Stimulated activated naive B cell treated with anti-CD40 and anti-IgM and Interleukin-4, amounts not matched to agents 10 μg/mL and 1 μg/mL and 100 μg/mL, for 72 hours (primary cell): ENCODE data around the gene TBC1D1.

ENCODE experiments used
- ATAC-seq, 2 donors: fragments of 150-1000 bp; cut with Tn5 transposase; replicated peaks; 2 replicates each; pipeline ENCODE4 v1.10.0; 2021; ENCODE audit warnings: moderate library complexity in 1 of 2
- DNase-seq: peaks from one replicate; pipeline ENCODE4 v3.0.0; 2021
- H3K27ac Mint-ChIP-seq: one replicate; pipeline ENCODE4 v1.8.0; 2022; ENCODE audit warnings: mild to moderate bottlenecking, mixed read lengths
- H3K27me3 Mint-ChIP-seq, 2 donors: one replicate each; pipeline ENCODE4 v1.8.0; 2022; ENCODE audit warnings: mixed read lengths in 2 of 2
- H3K36me3 Mint-ChIP-seq, 2 donors: one replicate each; pipeline ENCODE4 v1.8.0; 2022; ENCODE audit warnings: mixed read lengths in 2 of 2, mild to moderate bottlenecking in 1 of 2
- H3K4me1 Mint-ChIP-seq, 2 donors: one replicate each; pipeline ENCODE4 v1.8.0; 2022; ENCODE audit warnings: mixed read lengths in 2 of 2, mild to moderate bottlenecking in 1 of 2
- H3K4me3 Mint-ChIP-seq, 2 donors: one replicate each; pipeline ENCODE4 v1.8.0; 2022; ENCODE audit warnings: mild to moderate bottlenecking in 2 of 2, mixed read lengths in 2 of 2, moderate library complexity in 1 of 2
- H3K9me3 Mint-ChIP-seq, 2 donors: one replicate each; pipeline ENCODE4 v1.8.0; 2022; ENCODE audit warnings: mixed read lengths in 2 of 2, mild to moderate bottlenecking in 1 of 2

The TBC1D1 gene

DNA sequence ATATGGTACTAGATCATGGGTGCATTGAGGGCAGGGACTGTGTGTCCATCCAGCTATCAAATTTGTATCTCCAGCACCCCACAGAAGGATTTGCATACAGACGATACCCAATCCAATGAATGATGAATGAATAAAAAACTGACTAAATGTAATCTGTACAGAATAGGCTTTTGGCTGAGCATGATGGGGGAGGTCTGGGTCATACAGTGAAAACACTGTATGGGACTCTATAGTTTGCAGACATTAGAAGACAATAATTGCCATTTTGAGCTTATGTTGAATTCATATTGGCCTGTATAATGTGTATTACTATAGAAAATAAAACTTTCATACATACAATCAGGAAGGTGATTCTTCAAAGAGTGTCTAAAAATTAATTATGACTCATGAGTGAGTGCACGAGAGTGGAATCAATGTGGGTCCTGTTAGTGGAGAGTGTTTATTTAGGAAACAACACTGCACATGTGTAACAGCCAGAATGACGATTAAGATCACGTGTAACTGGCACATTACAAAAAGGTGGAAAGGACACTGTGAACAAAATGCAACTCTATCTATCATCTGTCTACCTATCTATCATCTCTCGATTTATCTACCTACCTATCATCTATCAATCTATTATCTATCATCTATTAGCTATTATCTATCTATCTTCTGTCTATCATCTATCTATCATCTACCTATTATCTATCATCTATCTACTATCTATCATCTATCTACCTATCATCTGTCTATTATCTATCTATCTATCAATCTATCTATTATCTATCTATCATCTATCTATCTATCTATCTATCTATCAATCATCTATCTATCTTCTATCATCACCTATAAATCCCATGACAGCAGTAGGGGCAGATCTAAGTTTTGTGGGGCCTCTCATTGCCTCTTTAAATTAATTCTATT is 270.6 kb downstream of the TBC1D1 start:
- Mint-ChIP-seq H3K4me1 (peaks cover 8 to 21% of the 10 kb centered on the region in 2 donors), H3K36me3 (peaks cover 0 to 4% of the 10 kb centered on the region in 2 donors), H3K9me3 (peaks cover 11% of the 10 kb centered on the region in 2 donors), H3K27me3 (peaks cover 0 to 12% of the 10 kb centered on the region in 2 donors), H3K4me3 (no peak overlapping the region), H3K27ac (peak overlapping the region; percentile 48)
- DNase-seq, result no peak
- peak in 1 of 2 donors; percentile 11 for ATAC-seq

DNA sequence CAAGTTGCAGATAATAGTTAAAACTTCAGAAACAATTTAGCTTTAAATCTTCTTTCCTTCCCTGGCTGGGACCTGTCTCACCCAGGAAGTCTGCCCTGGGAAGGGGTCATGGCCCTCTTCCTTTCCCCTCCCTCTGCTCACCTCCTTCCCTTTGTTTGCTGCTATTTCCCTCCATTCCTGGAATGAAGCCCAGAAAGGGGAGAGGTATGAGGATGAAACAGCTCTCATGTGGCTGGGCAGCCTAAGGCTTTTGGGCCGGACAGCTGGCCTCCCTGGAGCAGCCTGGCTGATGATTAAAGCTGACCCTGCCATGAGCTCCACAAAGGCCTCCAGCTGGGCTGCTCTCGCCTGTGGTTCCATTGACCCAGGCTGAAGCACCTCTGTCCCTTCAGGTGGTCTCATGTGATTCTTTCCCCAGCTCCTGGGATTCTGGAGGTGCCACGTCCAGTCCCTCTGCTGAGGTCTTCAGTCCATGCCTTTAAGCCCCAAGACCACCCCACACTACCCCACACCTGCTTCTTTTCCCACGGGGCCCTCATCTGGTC is 271.4 kb downstream of the TBC1D1 start:
- ATAC-seq, result no peak
- peaks cover 8 to 27% of the 10 kb centered on the region in 2 donors for H3K4me1 Mint-ChIP-seq

DNA sequence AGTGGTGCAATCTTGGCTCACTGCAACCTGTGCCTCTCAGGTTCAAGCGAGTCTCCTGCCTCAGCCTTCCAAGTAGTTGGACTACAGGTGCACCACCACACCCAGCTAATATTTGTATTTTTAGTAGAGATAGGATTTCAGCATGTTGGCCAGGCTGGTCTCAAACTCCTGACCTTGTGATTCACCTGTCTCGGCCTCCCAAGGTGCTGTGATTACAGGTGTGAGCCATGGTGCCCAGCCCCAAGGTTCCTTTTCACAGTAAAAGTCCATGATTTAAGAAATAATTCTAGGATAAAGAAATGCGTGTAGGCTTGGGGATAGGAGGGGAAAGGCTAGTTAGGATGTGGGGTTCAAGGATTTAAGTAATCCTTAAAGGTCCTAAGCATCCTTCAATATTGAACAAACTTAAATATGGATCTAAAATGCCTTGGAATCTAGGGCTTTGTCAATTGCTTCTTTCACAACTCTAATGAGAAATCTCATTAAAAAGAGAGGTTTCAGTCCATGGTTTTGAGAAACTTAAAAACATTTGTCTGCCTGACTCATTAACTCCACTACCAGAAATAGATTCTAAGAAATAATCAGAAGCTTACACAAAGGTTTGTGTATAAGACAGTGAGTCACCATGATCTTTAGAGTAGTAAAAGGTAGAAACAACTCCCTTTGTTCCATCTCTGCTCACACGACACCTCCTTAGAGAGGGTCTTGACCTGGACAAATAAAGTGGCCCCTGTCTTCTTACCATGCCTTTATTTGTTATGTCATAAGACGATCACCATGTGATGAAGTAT is 272.5 kb downstream of the TBC1D1 start:
- H3K27me3 Mint-ChIP-seq, result peaks cover 5 to 12% of the 10 kb centered on the region in 2 donors
- ATAC-seq (peak in 1 of 2 donors; percentile 37), DNase-seq (no peak)
- H3K4me3 Mint-ChIP-seq, result no peak overlapping the region
- H3K27ac Mint-ChIP-seq, result peak overlapping the region; percentile 44
- H3K36me3 Mint-ChIP-seq, result peaks cover 0 to 4% of the 10 kb centered on the region in 2 donors
- H3K4me1 Mint-ChIP-seq, result peaks cover 8 to 27% of the 10 kb centered on the region in 2 donors
- peaks cover 11% of the 10 kb centered on the region in 2 donors for H3K9me3 Mint-ChIP-seq

More for the DNA sequence above, 271.4 kb downstream of the TBC1D1 start:
- DNase-seq, result no peak
- peaks cover 0 to 4% of the 10 kb centered on the region in 2 donors for H3K36me3 Mint-ChIP-seq
- H3K4me3 Mint-ChIP-seq, result no peak overlapping the region
- no peak overlapping the region for H3K27ac Mint-ChIP-seq
- H3K27me3 Mint-ChIP-seq, result peaks cover 5 to 12% of the 10 kb centered on the region in 2 donors
- peaks cover 11% of the 10 kb centered on the region in 2 donors for H3K9me3 Mint-ChIP-seq

DNA sequence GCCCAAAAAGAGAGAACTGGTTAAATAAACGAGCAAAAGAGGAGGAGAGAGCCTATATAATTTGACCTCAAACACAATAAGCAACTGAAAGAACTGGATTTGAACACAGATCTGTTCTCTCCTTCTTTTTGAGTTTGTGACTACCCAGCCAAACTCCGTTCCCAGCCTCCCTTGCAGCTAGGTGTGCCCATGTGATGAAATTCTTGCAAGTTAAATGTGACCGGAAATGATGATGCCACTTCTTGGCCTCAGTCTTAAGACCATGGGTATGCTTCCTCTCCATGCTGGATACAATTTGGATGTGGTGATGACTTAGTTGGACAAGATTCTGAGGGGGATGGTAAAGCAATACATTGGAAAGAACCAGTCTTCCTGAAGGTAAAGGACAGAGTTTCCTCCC is 273.5 kb downstream of the TBC1D1 start:
- no peak overlapping the region for H3K4me3 Mint-ChIP-seq
- DNase-seq (no peak), ATAC-seq (no peak)
- H3K36me3 Mint-ChIP-seq, result peaks cover 0 to 4% of the 10 kb centered on the region in 2 donors
- peaks cover 5 to 12% of the 10 kb centered on the region in 2 donors for H3K27me3 Mint-ChIP-seq
- H3K9me3 Mint-ChIP-seq, result peaks cover 9 to 11% of the 10 kb centered on the region in 2 donors
- H3K4me1 Mint-ChIP-seq, result peaks cover 8 to 27% of the 10 kb centered on the region in 2 donors
- H3K27ac Mint-ChIP-seq, result no peak overlapping the region

DNA sequence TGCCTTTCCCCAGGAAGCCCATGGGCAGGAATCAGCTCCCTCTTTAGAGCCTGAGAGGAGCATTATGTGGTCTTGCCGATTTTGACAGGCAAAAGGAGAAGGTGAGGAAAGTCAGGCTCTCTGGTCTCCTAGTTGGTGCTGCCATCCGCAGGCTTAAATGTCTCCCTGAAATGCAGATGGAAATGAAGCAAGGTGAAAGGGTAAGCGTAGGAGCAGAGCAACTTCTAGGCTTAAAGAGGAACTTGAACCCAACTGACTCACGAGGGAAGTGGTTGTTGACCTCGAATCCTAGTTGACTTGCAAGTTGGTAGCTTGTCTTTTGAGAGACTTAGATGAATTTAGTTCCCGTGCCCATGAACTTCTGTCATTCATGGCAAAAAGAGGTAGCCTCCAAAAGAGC is 275.2 kb downstream of the TBC1D1 start:
- H3K27ac Mint-ChIP-seq, result no peak overlapping the region
- H3K4me1 Mint-ChIP-seq, result peaks cover 5 to 19% of the 10 kb centered on the region in 2 donors
- H3K9me3 Mint-ChIP-seq, result peaks cover 9 to 11% of the 10 kb centered on the region in 2 donors
- DNase-seq (no peak), ATAC-seq (peak in 1 of 2 donors; percentile 53)
- H3K36me3 Mint-ChIP-seq, result peaks cover 0 to 4% of the 10 kb centered on the region in 2 donors
- peaks cover 5 to 12% of the 10 kb centered on the region in 2 donors for H3K27me3 Mint-ChIP-seq
- no peak overlapping the region for H3K4me3 Mint-ChIP-seq

DNA sequence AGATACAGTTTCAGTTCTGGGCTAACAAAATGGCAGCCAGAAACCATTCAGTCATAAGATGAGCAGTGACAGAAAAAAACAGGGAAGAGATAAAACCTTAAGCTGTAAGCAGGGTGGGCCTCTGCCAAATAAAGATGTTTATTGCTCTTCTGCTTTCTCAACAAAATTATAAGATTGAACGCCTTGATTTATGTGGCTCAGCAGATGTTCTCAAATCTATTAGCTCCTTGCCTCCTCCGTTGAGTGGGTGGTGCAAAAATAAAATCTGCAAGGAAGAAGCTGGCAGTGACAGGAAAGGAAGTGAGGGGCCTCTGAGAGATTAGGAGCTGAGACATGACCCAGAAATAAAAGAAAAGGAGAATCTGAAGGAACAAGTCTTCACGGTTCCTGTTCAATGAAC is 275.9 kb downstream of the TBC1D1 start:
- no peak for DNase-seq
- H3K4me1 Mint-ChIP-seq, result peaks cover 4 to 16% of the 10 kb centered on the region in 2 donors

DNA sequence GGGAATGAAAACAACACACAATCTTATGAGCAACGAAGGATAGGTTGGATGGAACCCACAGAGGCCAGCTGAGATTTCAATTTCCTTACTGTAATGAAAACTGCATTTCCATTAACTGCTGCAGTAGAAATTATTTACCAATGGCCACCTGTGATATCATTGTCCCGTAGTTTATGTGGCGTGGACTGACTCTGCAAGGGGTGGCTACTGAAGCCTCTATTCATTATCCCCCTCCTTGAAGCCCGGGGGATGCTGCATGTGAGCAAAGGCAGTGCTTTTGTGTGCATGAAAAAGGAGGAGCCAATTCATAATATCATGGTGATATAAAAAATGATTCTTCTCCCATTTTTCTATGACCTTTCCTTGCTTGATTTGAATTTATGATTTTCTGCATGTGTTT is 277.1 kb downstream of the TBC1D1 start:
- DNase-seq (no peak), ATAC-seq (no peak)
- peaks cover 3 to 4% of the 10 kb centered on the region in 2 donors for H3K36me3 Mint-ChIP-seq

More for the DNA sequence above, 275.9 kb downstream of the TBC1D1 start:
- Mint-ChIP-seq H3K36me3 (peaks cover 2 to 4% of the 10 kb centered on the region in 2 donors), H3K4me3 (no peak overlapping the region), H3K27me3 (peaks cover 5 to 14% of the 10 kb centered on the region in 2 donors), H3K27ac (no peak overlapping the region), H3K9me3 (peaks cover 9 to 11% of the 10 kb centered on the region in 2 donors)
- ATAC-seq, result no peak

DNA sequence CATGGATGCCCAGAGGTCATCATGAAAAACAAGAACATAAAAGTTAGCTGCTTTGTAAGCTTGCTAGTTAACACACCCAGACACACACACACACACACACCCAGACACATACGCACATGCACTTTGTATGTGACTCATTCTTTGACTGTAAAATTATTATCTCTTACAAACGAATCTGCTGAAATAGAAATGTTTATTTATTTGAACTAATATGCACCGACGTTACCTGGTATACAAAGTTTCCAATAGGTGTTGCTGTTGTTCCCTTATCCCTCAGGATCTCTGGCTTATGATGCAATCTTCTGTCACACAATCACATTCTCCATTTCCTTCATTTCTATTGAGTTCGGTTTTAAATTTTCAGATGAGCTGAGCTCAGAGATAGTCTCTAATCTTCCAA is 278.6 kb downstream of the TBC1D1 start:
- no peak for DNase-seq
- no peak overlapping the region for H3K4me3 Mint-ChIP-seq

More for the DNA sequence above, 277.1 kb downstream of the TBC1D1 start:
- H3K4me3 Mint-ChIP-seq, result no peak overlapping the region
- H3K9me3 Mint-ChIP-seq, result peaks cover 9 to 11% of the 10 kb centered on the region in 2 donors
- H3K4me1 Mint-ChIP-seq, result peaks cover 4 to 11% of the 10 kb centered on the region in 2 donors
- no peak overlapping the region for H3K27ac Mint-ChIP-seq
- peaks cover 5 to 23% of the 10 kb centered on the region in 2 donors for H3K27me3 Mint-ChIP-seq

DNA sequence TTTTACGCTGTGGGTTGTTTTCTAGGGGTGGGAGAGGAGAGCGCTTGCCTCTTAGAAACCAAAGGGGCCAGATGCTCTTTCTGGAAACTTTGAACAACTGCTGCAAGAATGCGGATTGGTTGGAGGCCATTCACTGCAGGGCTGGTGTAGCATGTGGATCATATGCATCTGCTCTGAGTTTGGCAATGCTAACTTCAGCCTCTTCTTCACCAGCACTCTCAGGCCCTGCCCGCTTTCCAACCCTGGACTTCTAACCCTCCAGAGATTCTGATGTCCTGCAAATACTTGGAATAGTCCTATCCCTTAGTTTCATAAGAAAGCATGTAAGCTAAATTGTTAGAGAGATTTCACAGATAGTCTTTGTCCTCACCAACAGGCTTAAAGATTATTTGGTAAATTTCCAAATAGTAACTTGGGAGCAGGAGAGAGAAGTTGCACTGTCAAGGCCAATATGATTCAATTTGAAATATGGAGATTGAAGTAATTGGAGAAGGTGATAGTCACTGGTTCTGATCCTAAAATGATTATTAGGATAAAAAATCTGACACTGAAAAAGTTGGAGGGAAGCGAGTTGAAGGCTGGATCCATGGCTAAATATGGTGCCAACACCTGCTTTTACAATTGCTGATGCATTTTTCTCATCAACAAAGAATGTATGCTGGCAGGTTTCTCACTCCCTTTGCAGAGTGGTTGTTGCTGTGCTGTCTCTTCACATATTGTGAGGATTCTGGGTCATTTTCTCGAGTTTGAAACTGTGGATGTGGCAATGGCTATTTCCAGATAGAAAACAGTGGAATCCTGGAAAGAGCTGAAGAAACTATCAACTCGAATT is 279.7 kb downstream of the TBC1D1 start:
- Mint-ChIP-seq H3K36me3 (peaks cover 3% of the 10 kb centered on the region in 2 donors), H3K4me3 (no peak overlapping the region), H3K4me1 (peaks cover 8 to 20% of the 10 kb centered on the region in 2 donors), H3K27ac (no peak overlapping the region), H3K9me3 (peaks cover 3 to 5% of the 10 kb centered on the region in 2 donors), H3K27me3 (peaks cover 16 to 29% of the 10 kb centered on the region in 2 donors)
- no peak for DNase-seq
- no peak for ATAC-seq

More for the DNA sequence above, 278.6 kb downstream of the TBC1D1 start:
- Mint-ChIP-seq H3K36me3 (peaks cover 3 to 4% of the 10 kb centered on the region in 2 donors), H3K27ac (no peak overlapping the region), H3K9me3 (peaks cover 5% of the 10 kb centered on the region in 2 donors), H3K4me1 (peaks cover 6 to 13% of the 10 kb centered on the region in 2 donors), H3K27me3 (peaks cover 11 to 29% of the 10 kb centered on the region in 2 donors)
- no peak for ATAC-seq

DNA sequence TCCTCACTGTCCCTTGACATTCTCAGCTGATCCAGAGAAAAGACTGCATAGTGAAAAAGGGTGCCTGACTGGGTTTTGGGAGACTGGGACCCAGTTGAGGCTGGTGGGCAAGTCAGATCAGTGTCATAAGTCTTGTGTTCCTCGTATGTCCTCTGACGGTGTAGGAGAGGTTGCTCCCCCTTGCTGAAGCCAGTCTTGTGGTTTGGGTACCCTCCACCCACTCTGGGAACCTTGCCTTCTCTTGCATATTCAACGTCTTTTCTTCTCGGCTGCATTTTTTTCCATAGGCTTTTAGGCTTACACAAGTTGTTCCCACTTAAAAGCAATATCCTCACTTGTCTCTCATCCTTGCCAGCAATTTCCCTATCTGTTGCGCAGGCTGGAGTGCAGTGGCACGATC is 281.2 kb downstream of the TBC1D1 start:
- H3K4me1 Mint-ChIP-seq, result peaks cover 7 to 14% of the 10 kb centered on the region in 2 donors
- H3K4me3 Mint-ChIP-seq, result no peak overlapping the region
- H3K36me3 Mint-ChIP-seq, result peaks cover 0 to 3% of the 10 kb centered on the region in 2 donors
- H3K27me3 Mint-ChIP-seq, result peaks cover 11 to 20% of the 10 kb centered on the region in 2 donors
- ATAC-seq (no peak), DNase-seq (no peak)
- H3K9me3 Mint-ChIP-seq, result no peaks in the 10 kb centered on the region
- H3K27ac Mint-ChIP-seq, result no peak overlapping the region

DNA sequence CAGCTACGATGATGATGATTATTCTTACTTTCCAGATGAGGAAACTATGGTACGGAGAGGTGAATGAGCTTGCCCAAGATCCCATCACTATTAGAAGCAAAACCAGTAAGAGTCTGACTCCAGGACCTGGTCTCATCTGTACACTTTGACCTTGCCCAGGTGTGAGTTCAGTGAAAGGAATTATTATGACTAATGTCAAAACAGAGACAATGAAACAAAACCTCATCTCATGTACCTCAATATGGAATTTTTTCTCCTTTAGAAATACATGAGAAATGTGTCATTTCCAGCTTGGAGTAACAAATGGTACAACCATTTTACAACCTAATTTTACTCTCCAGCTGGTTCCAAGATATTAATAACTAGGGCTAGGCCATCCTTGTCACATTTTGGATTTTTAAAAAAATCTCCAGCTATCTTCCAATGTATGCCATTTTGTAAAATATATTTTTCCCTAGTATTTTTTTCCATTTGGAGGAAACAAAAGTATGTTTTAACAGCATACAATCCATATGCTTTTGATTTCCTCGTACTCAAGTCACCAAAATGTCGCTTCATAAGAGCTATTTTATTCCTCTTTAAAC is 283.1 kb downstream of the TBC1D1 start:
- H3K4me3 Mint-ChIP-seq, result no peak overlapping the region
- no peak overlapping the region for H3K27ac Mint-ChIP-seq
- no peak for DNase-seq
- H3K4me1 Mint-ChIP-seq, result peaks cover 22 to 33% of the 10 kb centered on the region in 2 donors
- no peak for ATAC-seq
- no peaks in the 10 kb centered on the region for H3K9me3 Mint-ChIP-seq
- H3K36me3 Mint-ChIP-seq, result peaks cover 0 to 3% of the 10 kb centered on the region in 2 donors
- H3K27me3 Mint-ChIP-seq, result peaks cover 19 to 20% of the 10 kb centered on the region in 2 donors

DNA sequence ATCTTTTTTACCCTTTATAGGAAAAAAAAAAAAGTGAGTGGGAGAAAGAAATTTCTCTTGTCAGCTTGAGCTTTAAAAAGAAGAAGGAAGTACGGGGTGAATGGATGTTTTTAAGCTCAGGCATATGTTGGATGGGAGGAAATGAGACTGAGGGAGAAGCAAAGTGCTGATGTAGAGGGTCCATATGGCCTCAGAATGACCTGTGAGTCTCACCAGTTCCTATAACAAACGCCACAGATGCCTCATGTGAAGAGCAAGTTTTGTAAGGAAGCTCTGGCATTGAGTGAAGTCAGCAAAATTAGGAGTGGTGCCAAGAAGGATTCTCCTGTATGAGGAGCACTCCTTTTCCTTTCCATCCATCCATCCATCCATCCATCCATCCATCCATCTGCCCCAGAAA is 283.9 kb downstream of the TBC1D1 start:
- H3K4me1 Mint-ChIP-seq, result peaks cover 27 to 41% of the 10 kb centered on the region in 2 donors
- H3K4me3 Mint-ChIP-seq, result no peak overlapping the region
- peaks cover 0 to 3% of the 10 kb centered on the region in 2 donors for H3K36me3 Mint-ChIP-seq
- ATAC-seq (peak; percentile 33 to 51), DNase-seq (no peak)
- H3K9me3 Mint-ChIP-seq, result no peaks in the 10 kb centered on the region
- no peak overlapping the region for H3K27ac Mint-ChIP-seq
- peaks cover 20 to 21% of the 10 kb centered on the region in 2 donors for H3K27me3 Mint-ChIP-seq

DNA sequence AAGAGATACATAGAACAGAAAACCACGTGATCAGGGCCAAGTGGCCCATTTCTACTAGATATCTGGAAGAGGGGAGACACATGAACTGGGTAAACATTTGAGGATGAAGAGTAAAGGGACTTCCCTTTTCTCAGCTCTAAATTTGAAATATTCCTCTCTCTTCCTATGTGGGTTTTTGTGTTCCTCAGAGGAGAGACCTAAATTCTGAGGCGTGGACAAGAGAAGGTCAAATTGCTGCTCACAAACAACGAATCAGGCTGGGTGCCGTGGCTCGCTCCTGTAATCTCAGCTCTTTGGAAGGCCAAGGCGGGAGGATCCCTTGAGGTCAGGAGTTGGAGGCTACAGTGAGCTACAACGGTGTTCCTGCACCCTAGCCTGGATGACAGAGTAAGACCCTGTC is 285.3 kb downstream of the TBC1D1 start:
- H3K36me3 Mint-ChIP-seq, result peaks cover 0 to 3% of the 10 kb centered on the region in 2 donors
- DNase-seq (no peak), ATAC-seq (no peak)
- peaks cover 20 to 21% of the 10 kb centered on the region in 2 donors for H3K27me3 Mint-ChIP-seq
- H3K4me3 Mint-ChIP-seq, result no peak overlapping the region
- H3K9me3 Mint-ChIP-seq, result no peaks in the 10 kb centered on the region
- no peak overlapping the region for H3K27ac Mint-ChIP-seq
- H3K4me1 Mint-ChIP-seq, result peaks cover 28 to 44% of the 10 kb centered on the region in 2 donors
